ENCODE results near the gene NEO1.

DNA sequence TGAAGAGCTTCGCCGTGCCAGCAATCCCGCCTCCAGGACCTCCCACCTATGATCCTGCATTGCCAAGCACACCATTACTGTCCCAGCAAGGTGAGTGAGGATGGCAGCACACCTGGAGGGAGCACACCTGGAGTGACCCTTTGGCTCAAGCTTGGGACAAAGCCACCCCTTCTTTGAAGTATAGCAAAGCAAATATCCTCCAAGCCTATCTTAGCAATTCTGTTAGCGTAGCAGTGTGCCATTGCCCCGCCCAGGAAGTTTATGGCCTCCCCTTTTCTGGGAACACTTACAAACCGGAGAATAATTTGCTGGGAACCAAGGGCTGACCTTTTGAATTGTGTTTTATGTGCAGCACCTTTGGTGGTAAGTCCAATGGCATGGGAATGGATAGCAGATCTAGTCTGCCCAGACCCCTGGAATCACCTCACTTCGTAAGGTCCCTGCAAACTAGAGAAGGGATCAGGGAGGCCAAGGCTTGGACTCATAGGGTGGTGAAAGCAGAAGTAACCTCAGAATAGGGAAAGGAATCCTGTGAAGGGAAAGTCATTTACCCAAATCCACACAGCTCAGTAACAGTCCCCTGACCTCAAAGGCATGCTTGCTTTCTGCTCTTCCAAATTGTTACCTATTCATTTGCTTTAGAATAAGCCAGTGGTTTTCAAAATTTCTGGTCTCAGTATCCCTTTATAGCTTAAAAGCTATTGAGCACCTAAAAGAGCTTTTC lies 246.4 kb downstream of the NEO1 start:
- TF ChIP-seq, protein P1, sequence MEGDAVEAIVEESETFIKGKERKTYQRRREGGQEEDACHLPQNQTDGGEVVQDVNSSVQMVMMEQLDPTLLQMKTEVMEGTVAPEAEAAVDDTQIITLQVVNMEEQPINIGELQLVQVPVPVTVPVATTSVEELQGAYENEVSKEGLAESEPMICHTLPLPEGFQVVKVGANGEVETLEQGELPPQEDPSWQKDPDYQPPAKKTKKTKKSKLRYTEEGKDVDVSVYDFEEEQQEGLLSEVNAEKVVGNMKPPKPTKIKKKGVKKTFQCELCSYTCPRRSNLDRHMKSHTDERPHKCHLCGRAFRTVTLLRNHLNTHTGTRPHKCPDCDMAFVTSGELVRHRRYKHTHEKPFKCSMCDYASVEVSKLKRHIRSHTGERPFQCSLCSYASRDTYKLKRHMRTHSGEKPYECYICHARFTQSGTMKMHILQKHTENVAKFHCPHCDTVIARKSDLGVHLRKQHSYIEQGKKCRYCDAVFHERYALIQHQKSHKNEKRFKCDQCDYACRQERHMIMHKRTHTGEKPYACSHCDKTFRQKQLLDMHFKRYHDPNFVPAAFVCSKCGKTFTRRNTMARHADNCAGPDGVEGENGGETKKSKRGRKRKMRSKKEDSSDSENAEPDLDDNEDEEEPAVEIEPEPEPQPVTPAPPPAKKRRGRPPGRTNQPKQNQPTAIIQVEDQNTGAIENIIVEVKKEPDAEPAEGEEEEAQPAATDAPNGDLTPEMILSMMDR (IDR thresholded peaks at IDR 0.05) = no peak
- TF ChIP-seq SIN3A (IDR thresholded peaks at IDR 0.05; ENCODE audit: borderline replicate concordance, low read depth, low read length) = no peak
